OCI-LY1 (cell line): Measurements from ENCODE around the gene CCNL2.

ENCODE experiments used
- CTCF ChIP-seq: fragments of 200-600 bp; sonication (generic), shearing (Covaris generic); IDR thresholded peaks from 2 replicates; pipeline ENCODE4 v1.5.1; 2017; ENCODE audit warnings: mild to moderate bottlenecking, antibody characterized with exemption, low read length, moderate library complexity, mixed read lengths
- EZH2 ChIP-seq: fragments of 200-600 bp; sonication (generic), shearing (Covaris generic); IDR thresholded peaks from 2 replicates; pipeline ENCODE4 v1.8.0; 2017; ENCODE audit warnings: borderline replicate concordance, mixed run types, mild to moderate bottlenecking, antibody characterized with exemption, low read length, moderate library complexity, mixed read lengths

GRCh38 chr1:1425753-1426495 is 26.8 kb upstream of the CCNL2 start:
- TF ChIP-seq CTCF (no peak), EZH2 (no peak)
